CD4-positive, alpha-beta T cell treated with Interleukin-10 for 1 hour (primary cell): ENCODE data around the gene NADSYN1.
"Not testable (repeated sequence)": the region's sequence is repeated elsewhere in the genome, so short reads cannot be mapped to it uniquely, and the experiment has no call there.

ENCODE experiments used
- DNase-seq: peaks from one replicate; pipeline ENCODE4 v3.0.0-alpha.2; 2020

Gene NADSYN1

DNA sequence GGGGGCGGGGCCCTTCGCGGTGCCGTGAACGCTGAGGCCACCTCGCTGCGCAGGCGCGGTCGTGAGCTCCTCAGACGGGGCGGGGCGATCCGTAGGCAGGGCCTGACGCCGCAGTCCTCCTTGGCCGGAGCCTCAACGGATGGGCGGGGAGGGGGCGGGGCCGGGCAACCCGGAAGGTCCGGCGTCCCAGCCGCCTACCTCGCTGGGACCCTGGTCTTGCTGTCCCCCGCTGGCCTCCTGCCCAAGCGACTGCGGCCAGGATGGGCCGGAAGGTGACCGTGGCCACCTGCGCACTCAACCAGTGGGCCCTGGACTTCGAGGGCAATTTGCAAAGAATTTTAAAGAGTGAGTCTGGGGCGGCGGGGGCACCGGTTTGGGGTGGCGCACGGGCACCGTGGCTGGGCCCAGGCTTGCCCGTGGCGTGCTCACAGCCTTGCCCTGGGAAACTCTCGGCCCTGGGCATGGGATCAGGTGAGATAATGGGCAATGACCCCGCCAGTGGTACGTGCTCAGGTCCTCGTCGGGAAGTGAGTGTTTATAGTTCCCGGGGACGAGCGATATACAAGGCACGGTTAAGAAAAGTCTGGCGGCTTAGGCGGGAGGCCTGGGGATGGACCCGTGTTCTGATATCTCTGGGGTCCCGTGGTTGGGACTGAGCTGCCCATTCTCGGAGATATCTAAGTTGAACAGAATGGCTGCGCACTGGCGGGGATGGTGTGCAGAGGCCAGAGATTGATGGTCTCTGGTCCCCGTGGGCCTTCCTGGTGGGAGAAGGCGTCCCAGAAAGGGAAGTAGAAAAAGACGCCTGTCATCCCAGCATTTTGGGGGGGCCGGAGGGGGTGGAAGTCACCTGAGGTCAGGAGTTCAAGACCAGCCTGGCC, at the start of gene NADSYN1:
TSS of gene NADSYN1 (plus strand) at position 167 of the 881 bp plus-strand sequence. CDS start at position 261, 94 bp downstream.
- peak; percentile 94 for DNase-seq

DNA sequence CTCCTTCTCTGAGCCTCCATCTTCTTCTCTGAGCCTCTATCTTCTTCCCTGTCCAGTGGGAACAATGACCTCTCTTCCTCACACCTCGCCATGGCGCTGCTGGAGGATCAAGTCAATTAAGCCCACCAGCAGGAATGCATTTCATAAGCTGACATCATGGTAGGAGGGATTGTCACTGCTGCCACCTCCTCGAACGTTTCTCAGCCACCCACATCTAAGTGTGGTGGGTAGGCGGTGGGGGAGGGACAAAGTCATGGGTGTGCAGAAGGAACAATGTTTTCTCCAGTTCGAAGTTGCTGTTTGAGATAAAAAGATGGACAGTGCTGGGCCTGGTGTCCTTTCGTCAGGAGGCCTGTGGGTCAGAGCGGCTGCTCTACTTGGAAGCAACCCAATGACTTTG, 48.8 kb upstream of the NADSYN1 start:
- no peak for DNase-seq

DNA sequence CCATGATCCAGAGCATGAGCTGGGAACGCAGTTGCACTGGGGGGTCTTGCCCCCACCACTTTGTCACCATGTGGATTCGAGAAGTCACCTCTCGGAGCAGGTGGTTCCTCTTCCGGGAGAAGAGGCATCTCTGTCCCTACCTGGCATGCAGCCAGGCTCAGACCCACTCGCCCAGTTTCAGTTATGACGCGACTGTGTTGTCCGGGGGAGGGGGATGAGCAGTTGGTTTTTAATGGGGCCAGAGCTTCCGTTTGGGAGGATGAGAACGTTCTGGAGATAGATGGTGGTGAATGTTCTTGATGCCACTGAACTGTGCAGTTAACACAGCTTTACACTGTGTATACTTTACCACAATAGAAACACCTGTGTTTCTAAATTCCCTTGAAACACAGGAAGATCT, 46.3 kb upstream of the NADSYN1 start:
- no peak for DNase-seq

DNA sequence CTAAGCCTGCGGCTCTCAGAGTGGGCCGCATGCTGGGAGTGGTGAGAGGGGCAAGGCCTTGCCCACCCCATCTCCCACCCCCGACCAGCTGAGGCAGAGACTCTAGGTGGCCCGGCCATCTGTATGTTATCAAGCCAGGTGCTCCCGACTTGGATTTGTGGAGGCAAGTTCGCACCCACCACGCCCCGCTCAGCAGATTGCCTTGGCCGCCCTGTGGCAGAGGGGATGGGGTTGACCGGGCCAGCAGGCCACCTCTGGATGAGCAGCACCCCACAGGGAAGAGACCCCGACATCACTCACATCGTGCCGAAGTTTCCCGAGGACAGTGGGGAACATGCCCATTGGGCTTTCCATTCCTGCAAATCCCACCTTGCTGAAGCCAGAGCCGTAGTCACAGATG, 45.6 kb upstream of the NADSYN1 start:
- no peak for DNase-seq

DNA sequence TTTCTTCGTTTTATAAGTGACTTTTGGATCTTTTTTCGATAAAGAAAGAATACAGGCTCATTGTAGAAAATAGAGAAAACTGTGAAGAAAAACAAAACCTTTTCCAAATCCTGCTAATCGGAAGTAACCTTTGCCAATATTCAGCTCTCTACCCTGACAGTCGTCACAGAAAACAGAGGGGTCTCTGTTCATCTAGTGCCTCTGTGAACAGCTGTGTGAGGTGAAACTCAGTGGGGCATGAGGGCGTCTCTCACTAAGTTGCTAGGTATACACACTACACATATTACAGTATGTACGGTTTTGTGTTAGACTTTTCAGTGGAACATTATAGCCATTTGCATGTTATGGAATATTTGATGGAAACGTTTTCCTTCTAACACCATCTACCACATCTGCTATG, 44.2 kb upstream of the NADSYN1 start:
- no peak for DNase-seq

DNA sequence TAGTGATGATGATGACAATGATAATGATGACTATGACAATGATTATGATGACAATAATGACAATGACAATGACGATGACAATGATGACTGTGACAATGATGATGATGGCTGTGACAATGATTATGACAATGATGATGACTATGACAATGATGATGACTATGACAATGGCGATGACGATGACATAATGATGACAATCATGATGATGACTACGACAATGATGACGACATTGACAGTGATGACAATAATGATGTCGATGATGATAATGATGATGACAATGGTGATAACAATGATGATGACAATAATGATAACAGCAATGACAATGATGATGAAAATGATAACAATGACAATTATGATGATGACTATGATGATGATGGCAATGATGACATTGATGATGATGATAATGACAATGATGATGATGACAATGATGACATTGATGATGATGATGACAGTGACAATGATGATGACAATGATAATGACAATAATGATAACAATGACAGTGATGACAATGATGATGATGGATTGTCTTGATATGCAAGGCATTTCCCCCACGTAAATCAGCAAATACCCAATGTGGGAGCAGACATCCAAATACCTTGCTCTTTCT, 42.5 kb upstream of the NADSYN1 start:
- DNase-seq: no peak

DNA sequence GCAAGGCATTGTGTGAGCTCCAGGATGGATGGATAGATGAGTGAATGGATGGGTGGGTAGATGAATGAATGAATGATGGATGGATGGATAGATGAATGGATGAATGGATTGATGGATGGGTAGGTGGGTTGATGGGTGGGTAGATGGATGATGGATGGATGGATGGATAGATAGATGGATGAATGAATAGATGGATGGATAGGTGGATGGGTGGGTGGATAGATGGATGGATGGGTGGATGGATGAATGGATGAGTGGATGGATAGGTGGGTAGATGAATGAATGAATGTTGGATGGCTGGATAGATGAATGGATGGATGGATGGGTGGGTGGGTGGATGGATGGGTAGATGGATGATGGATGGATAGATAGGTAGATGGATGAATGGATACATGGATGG, 38.4 kb upstream of the NADSYN1 start:
- no peak for DNase-seq

DNA sequence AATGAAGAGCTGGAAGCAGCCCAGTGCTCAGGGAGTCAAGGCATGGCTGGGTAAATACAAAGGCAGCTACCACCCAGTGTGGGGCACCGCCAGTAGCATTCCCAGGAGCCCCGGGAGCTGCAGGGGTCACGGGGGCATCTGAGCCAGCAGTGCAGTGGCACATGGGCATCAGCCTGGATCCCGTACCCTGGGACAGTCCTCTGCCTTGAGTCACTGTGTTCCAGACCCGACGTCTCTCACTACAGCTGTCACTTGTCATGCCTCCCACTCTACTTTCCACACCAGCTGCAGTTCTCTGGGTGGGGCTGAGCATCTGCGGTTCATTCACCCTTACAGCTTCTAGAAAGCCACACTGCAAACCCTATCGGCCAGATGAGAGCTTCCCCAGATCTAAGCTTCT, 34.4 kb upstream of the NADSYN1 start:
- DNase-seq: no peak

DNA sequence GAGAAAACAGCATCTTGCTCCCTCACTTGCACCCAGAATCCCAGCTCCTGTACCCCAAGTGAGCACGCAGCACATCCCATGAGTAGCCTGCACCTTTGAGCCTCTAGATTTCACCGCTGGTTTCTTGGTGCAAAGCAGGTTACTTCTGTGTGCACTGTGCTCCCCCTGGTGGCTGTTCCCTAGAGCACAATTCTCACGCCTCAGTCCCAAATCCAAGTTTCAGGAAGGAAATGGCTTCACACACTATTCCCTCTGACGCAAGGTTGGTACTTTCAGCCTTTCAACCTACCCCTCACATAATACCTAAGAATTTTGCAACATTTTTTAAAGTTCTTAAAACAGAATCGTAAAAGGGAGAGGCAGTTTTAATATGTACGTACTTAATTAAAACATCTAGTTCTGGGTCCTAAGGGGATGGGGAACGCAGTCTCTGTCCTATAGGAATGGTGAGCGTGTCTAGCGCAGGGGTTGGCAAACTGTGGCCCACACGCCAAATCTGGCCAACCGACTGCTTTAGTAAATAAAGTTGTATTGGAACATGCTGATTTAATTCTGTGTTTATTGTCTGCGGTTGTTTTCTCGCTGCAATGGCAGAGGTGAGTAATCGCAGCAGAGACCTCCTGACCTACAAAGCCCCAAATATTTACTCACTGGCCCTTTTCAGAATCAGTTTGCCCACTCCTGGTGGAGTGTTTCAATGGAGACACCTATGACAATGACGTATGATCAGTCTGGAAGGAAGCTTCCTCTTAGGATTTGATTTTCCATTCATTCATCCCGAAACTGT, 32.4 kb upstream of the NADSYN1 start:
- DNase-seq: no peak

DNA sequence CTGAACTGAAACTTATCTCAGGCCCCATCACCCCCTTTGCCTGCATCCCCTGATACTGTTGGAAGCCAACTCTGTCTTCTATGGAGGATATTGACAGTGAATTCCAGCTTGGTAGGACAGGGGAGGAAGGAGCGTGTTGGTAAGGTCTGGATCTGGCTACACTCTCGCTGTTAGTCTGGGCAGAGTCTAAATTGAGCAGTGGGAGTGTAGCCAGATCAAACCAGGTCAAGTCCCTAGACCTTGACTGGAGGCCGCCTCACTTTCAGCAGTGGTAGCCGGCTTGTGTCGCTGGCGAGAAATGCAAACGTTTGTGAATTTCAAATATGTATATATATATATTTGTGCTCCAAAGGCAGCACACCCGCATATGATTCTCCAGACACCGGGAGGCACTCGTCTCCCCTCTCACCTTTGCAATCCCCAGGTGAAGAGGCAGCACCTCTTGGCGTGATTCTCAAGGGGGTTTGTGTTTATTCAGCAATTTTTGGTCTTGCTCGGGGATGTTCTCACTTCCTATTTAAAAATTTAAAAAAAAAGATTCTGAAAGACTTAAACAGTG, 31.5 kb upstream of the NADSYN1 start:
- DNase-seq: no peak

DNA sequence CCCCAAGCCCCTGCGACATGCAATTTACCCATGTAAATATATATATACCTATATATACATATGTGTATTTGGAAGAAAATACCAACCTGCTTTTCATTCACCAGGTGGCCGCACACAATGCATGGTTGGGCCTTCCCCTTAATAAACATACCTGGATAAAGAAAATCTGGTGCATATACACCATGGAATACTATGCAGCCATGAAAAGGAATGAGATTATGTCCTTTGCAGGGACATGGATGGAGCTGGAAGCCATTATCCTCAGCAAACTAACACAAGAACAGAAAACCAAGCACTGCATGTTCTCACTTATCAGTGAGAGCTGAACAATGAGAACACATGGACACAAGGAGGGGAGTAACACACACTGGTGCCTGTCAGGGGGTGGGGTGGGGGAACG, 30.7 kb upstream of the NADSYN1 start:
- DNase-seq: not testable (repeated sequence)

DNA sequence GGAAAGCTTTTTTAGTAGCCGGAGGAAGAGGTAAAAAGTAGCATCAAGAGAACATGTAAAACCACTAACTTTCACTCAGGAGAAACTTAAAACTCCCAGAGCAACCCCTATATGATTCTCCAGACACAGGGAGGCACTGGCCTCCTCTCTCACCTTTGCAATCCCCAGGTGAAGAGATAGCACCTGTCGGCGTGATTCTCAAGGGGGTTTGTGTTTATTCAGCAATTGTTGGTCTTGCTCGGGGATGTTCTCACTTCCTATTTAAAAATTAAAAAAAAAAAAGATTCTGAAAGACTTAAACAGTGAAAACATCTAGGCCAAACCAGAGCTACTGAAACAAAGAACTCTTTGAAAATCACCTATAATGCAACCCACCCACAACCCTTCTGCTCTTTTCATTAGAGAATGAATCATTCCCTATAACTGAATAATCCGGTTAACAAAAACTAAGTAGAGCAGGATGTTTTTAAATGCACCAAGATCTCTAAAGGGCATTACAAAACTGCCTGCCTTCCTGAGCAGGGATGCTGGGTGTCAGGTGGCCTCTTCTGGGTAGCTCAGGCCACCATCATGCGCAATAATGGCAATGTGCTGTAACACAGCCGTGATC, 29.7 kb upstream of the NADSYN1 start:
- DNase-seq: no peak

DNA sequence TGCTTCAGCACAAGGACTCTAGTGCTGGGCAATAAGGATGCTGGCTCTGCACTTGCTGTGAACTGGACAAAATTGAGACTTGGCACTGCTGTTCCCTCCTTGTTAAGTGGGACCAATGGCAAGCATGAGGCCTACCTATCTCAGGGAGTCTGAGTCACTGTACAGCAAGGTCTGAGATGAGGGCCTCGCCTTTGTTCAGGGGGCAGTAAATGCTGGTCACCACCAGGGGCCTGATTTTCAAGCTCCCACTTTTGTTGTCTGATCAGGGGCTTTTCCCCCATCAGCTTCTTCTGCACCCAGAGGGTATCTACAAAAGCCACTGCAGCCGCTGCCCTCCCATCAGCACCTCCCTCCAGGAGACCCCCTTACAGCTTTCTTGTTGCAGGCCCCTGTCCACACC, 27.6 kb upstream of the NADSYN1 start:
- DNase-seq: no peak

DNA sequence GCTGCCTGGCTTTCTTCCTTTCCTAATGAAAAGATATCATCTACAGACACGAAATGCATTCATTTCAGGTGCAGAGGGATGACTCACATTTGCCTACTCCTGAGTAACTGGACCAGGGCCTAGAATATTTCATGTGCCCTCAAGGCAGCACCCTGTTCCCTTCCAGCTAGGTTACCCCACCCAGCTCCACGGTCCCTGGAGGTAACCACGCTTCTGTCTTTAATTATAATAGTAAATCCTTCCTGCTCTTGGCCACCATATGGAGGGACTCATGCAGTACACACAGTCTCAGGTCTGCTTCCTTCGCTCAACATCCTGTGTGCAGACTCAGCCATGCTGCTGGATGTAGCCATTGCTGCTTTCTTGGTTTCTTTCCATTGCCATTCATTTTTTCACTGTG, 27.1 kb upstream of the NADSYN1 start:
- DNase-seq: no peak

DNA sequence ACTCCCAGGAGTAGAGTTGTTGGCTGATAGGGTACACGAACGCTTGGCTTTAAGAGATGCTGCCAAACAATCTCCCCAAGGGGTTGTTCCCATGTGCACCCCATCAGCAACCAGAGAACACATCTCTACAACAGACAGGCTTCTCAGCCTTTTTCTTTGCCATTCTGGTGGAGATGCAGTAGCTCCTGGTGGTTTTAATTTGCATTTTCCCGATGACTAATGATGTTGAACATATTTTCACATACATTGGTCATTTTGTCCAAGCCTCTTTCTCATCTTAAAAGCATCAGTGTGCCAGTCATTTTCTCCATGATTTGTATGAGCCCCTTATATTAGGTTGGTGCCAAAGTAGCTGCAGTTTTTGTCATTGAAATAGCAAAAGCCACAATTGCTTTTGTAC, 26.6 kb upstream of the NADSYN1 start:
- no peak for DNase-seq

DNA sequence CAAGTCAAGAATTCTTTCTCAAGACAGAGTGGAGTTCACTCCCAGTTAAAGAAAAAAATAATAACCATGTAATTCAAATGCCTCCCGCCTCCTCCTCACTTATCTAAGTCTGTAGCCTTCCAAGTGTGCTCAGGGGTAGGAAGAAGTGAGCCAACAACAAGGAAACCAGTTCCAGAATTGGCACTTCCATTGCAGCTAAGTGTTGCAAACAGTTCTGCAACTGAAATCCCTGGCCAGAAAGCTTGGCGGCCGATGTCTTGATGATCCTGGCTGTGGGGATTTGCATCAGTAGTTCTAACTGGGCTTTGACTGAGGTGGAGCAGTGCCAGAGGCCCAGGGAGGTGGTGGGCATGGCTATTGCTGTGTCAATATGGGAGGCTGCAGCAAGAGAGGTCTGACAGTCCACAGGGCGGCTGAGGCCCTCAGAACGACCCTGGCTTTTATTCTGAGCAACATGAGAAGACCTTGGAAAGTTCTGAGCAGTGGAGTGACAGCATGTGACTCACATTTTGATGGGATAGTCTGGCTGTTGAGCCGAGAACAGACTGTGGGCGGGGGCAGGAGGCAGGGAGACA, 24.1 kb upstream of the NADSYN1 start:
- no peak for DNase-seq

DNA sequence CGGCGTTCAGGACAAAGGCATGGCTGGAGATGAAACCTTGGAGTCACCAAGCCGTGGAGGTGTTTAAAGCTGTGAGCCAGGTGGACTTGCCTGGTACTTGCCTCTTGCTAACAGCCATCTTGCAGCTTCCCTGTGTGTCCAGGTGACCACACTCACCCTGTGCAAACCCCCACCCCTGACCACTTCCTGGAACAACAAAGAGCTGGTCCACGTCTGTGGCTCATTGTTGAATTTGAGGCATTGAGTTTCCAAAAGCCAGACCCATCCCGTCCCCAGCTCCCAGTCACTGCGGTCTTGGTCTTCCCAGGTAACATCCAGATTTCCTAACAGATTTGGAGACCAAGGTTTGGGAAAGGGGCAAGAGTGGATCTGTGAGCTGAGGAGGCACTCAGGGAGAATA, 23.3 kb upstream of the NADSYN1 start:
- DNase-seq: no peak

DNA sequence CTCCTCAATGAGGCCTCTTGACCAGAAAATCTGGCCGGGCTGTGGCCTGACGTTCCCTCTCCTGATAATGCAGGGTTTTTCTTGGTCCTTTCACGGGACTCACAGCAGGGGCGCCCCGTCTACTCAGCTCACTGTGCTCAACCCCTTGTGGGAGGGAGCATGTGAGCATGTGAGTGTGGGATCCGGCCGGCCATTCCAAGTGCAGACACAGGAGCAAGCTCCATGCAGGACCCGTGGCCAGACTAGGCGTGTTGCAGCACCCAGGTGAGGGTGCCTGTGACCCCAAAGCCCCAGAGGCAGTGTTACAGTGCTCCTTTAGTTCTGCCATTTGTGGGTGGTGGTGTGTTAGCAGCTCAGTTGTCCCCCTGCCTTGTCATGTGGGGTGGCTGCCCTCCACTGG, 22.8 kb upstream of the NADSYN1 start:
- no peak for DNase-seq

DNA sequence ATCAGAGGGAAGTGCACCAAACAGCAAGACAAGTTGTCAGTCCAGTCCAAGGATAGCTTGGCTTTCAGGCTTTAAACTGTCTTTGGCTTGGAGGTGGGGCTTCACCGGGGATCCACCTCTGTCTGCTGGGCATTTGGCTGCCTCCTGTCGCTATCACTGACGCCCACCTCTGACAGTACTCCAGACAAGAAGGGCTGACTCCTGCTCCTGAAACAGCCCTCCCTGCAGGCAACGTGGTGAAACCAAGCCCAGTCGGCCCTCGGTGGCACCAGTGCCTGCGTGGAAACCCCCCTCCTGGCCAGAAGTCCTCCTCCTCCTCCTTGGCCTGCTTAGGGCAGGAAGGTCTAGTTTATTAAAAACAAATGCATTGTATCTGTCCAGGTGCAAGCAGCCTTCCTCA, 21.7 kb upstream of the NADSYN1 start:
- DNase-seq: no peak

DNA sequence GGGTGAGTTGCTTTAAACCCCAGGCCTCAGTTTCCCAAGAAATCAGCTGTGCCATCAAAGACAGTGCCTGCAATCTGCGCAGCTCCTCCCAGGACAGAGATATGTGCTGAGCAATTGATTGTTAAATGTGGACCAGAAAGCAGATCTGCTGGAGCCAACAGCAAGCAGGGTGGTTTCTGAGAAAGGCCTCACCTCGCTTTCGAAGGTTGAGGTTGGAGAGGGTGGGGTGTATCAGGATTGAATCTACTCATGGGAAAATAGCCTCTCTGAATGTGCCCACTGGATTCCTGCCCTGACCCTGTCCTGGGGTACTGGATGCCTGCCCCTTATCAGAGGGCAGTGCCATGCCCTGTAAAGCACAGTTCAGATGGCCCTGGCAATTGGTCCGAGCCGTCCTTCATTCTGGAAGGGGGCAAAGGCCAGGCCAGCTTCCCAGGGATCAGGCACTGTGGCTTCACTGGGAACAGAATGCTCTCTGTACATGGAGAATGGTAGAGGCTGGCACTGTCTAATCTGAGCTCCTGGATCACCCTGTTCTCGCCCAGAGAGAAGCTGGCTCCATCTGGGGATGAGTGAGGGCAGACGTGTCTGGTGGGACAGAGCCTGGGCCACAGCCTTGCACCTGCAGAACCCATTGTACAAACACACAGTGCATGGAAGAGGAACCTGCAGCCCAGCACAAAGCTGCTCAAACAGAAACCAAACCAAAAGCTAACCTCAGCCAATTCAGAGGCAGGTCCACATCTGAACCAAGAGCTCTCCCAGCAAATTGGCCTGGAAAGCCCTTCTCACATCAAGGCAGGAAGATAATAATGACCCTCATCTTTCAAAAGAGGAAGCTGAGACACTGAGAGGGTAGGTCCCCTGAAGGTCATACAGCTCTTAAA, 20.0 kb upstream of the NADSYN1 start:
- no peak for DNase-seq

DNA sequence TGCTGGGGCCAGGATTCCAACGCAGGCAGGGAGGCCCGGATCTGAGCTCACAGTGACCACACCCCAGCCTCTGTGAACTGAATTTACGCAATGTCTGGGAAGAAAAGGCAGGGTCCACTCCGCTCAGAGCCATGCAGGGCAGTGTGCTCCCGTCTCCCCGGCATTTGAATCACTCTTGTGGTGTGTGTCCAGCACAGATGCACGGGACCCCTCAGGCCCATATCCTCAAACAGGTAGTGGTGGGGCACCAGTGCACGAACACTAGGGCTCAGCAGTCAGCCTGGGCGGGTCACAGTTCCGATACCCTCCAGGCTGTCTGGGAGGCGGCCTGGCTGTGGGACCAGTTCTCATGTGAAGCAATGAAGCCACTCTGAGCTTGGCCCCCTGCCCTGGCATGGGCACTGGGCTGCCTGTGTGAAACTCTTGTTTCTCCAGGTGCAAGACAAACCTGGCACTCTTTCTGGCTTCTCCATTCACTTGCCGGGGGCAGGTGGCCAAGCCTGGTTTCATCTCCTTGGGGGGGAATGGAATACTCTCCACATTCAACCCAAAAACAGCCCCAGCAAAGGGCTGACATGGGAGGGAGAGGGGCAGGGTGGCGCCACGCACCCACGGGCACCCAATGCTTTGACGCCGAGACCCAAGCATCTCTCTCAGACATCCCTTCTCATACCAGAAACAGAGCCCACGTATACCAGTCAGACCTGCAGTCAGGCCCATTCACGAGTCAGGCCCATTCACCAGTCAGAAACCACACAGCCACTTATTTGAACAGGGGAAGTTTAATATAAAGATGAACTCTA, 19.2 kb upstream of the NADSYN1 start:
- DNase-seq: no peak
